D721Med (cell line): ENCODE results near the gene IL17RA.

Experiments used
- DNase-seq: peaks from one replicate; pipeline ENCODE4 v3.0.0; 2011; ENCODE audit warnings: low spot score; ENCODE audit not compliant: insufficient read length
- FAIRE-seq: peaks from 2 replicates; lab custom pipeline; 2011; peaks lifted over from hg19 to GRCh38; lab: Jason Lieb, UNC
- CTCF ChIP-seq: IDR thresholded peaks from 2 replicates; pipeline ENCODE4 v1.5.1; 2012; ENCODE audit warnings: mild to moderate bottlenecking, control low read depth; ENCODE audit not compliant: insufficient read depth; ENCODE audit errors: missing control alignments

Gene IL17RA

GRCh38 chr22:17110791-17111550 lies 26.2 kb downstream of the IL17RA start:
- TF ChIP-seq CTCF: no peak
- DNase-seq (no peak), FAIRE-seq (no peak)

GRCh38 chr22:17112491-17113042 lies 27.8 kb downstream of the IL17RA start:
- no peak for DNase-seq
- FAIRE-seq: no peak
- no peak for TF ChIP-seq CTCF

GRCh38 chr22:17113600-17113999 lies 28.8 kb downstream of the IL17RA start:
- no peak for TF ChIP-seq CTCF
- DNase-seq (no peak), FAIRE-seq (no peak)

- no peak for FAIRE-seq
- TF ChIP-seq CTCF: no peak
- no peak for DNase-seq
Observed at GRCh38 chr22:17114173-17114897, 29.5 kb downstream of the IL17RA start.

GRCh38 chr22:17114898-17115235 lies 30.1 kb downstream of the IL17RA start:
- FAIRE-seq: no peak

GRCh38 chr22:17115236-17115635 lies 30.4 kb downstream of the IL17RA start:
- FAIRE-seq (no peak), DNase-seq (no peak)
- TF ChIP-seq CTCF: no peak

More at GRCh38 chr22:17114898-17115235, 30.1 kb downstream of the IL17RA start:
- no peak for TF ChIP-seq CTCF
- DNase-seq: no peak
